MCF 10A (cell line): ENCODE measurements around the gene STARD13. TPM values are rescaled to one million over a fixed set of nuclear protein-coding genes. Genes with fewer than 3 reads are reported as not detected.

ENCODE experiments used
- BruUV-seq: library from RNA; stranded (reverse); fragments of 400-500 nt; replicated peaks from 2 replicates; lab custom pipeline; 2021; lab: Mats Ljungman, UMichigan
- CTCF ChIA-PET: fragments of 300-600 bp; sonication (Branson Sonifier 250); formaldehyde crosslinking; extraction: SDS; loops from one replicate; lab custom pipeline; 2021; ENCODE audit warnings: antibody characterized with exemption, inconsistent platforms; lab: Yijun Ruan, JAX
- POLR2A ChIA-PET: fragments of 300-600, 350-650 bp; sonication (Branson Sonifier 250); formaldehyde crosslinking; extraction: SDS; loops from one replicate; lab custom pipeline; 2020; ENCODE audit warnings: antibody characterized with exemption, inconsistent platforms; lab: Yijun Ruan, JAX
- DNase-seq: peaks from one replicate; pipeline ENCODE4 v3.0.0-alpha.2; 2018; ENCODE audit not compliant: unreplicated experiment
- H3K27ac Mint-ChIP-seq: one replicate; pipeline ENCODE4 v1.8.0; 2022; ENCODE audit warnings: mild to moderate bottlenecking, low read depth, mixed read lengths; ENCODE audit not compliant: unreplicated experiment
- H3K27me3 Mint-ChIP-seq: one replicate; pipeline ENCODE4 v1.8.0; 2022; ENCODE audit warnings: mixed read lengths; ENCODE audit not compliant: insufficient read depth, unreplicated experiment
- H3K36me3 Mint-ChIP-seq: one replicate; pipeline ENCODE4 v1.8.0; 2022; ENCODE audit warnings: mild to moderate bottlenecking, moderate library complexity, mixed read lengths; ENCODE audit not compliant: insufficient read depth, unreplicated experiment
- H3K4me1 Mint-ChIP-seq: one replicate; pipeline ENCODE4 v1.8.0; 2022; ENCODE audit warnings: mixed read lengths; ENCODE audit not compliant: insufficient read depth, unreplicated experiment
- H3K4me3 Mint-ChIP-seq: one replicate; pipeline ENCODE4 v1.8.0; 2022; ENCODE audit warnings: mild to moderate bottlenecking, moderate library complexity, mixed read lengths; ENCODE audit not compliant: unreplicated experiment
- H3K9me3 Mint-ChIP-seq: one replicate; pipeline ENCODE4 v1.8.0; 2022; ENCODE audit warnings: mixed read lengths; ENCODE audit not compliant: unreplicated experiment
- intact Hi-C: fragments of 100-400 bp; cut with micrococcal nuclease; formaldehyde crosslinking; loops from 2 replicates; pipeline ENCODE4 v1.14.1; 2022
- total RNA-seq: library from RNA; stranded (reverse); gene quantifications from 2 replicates; pipeline ENCODE4 v1.2.3, GENCODE V29; 2022
- TF ChIP-seq, protein P1 (sequence below): fragments of 200-600 bp; IDR thresholded peaks from one replicate; pipeline ENCODE4 v1.8.0; 2022; ENCODE audit warnings: antibody characterized with exemption, mild to moderate bottlenecking; ENCODE audit not compliant: unreplicated experiment

Gene STARD13
- total RNA-seq, 1 experiment from 2014 or later: 31.9 TPM

DNA sequence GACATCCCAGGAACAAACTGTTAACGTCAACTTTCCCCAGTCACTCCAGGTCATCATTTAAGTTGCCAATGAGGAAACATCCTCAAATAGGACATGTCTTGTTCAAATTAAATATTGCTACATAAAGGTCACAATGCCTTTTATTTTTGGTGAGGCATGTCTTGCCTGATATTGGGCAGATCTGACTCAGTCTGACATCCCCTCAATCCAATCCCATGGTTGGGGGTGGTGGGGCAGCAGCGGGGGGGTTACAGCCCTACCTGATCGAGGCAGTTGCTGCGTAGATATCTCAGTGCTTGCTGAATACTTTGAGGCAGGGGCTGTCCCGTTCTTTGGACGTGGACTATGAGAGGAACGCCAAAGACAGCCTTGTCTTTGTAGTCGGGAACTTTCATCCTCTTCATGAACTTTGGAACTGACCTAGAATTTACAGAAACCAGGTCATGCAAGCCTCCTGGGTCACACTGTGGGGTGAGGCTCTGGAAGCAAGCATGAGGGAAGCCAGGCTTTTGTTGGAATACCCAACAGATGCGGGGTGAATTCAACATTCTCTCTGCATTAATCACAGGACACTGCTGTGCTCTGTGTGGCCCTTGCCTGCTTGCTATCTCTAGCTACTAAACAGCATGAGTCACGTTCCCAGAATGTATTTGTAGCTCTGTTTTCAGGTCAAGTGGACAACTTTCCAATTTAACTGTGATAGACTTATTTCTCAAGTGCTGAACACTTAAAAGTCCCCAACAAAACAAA lies 159.6 kb downstream of the STARD13 start:
- intact Hi-C loops: loop anchor here (1.0 to 10.0 kb wide), 2 partner anchors 154 to 419 kb away; no protein-coding TSS in a partner anchor
- TF ChIP-seq, protein P1, sequence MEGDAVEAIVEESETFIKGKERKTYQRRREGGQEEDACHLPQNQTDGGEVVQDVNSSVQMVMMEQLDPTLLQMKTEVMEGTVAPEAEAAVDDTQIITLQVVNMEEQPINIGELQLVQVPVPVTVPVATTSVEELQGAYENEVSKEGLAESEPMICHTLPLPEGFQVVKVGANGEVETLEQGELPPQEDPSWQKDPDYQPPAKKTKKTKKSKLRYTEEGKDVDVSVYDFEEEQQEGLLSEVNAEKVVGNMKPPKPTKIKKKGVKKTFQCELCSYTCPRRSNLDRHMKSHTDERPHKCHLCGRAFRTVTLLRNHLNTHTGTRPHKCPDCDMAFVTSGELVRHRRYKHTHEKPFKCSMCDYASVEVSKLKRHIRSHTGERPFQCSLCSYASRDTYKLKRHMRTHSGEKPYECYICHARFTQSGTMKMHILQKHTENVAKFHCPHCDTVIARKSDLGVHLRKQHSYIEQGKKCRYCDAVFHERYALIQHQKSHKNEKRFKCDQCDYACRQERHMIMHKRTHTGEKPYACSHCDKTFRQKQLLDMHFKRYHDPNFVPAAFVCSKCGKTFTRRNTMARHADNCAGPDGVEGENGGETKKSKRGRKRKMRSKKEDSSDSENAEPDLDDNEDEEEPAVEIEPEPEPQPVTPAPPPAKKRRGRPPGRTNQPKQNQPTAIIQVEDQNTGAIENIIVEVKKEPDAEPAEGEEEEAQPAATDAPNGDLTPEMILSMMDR: no peak
- DNase-seq: peak; percentile 94
- H3K27me3 Mint-ChIP-seq: no peaks in the 10 kb centered on the region
- H3K27ac Mint-ChIP-seq: peak overlapping the region; percentile 79
- H3K9me3 Mint-ChIP-seq: no peaks in the 10 kb centered on the region
- ChIA-PET CTCF (interaction anchor here (0.5 to 1.7 kb wide), 5 partner anchors 11 to 627 kb away, joined by 3 to 4 read pairs (median 4); no protein-coding TSS in a partner anchor), POLR2A (interaction anchor here (0.6 to 3.4 kb wide), 21 partner anchors 8 to 466 kb away, joined by 3 to 24 read pairs (median 4); no protein-coding TSS in a partner anchor)
- peaks cover 26% of the 10 kb centered on the region for H3K4me1 Mint-ChIP-seq
- peak overlapping the region; percentile 4 for H3K4me3 Mint-ChIP-seq
- H3K36me3 Mint-ChIP-seq: peaks cover 98% of the 10 kb centered on the region
- no TSS peak for BruUV-seq

DNA sequence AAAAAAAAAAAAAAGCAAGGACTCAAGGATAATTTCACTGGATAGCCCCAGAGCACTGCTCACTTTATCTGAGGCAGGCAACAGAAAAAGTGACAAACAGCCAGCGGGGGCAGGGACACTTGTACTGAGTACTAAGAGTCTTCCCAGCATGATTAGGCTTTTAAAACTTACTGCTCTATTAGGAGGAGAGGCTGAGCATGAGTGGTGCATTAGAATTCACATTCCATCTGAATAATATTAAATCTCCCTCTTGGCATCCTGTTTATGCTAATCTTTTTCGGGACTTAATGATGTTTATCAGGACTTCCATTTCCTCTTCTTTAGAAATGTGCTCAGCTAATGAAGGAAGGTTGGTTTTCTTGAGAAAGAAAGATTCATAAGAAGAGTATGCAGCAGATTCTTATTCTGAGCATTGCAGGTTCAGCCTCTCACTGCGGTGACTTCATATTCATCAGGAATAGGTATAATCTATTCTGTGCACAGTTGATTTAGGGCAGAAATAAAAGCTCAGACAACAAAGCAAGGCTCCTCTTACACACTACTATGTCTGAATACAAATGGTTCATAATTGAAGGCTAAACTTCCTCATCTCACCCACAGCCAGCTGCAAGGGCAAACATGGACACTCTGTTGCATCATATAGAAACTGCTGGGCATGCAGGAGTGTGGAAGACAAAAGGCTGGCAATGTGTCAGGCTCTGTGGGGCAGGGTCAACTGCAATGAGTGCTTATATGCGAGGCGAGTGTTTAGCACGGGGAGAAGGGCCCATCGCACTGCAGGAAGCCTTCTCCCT lies 162.3 kb downstream of the STARD13 start:
- ChIA-PET POLR2A (interaction anchor here (0.6 kb wide), 1 partner anchor 510 kb away, joined by 3 read pairs; no protein-coding TSS in a partner anchor), CTCF (interaction anchor here (0.6 to 1.0 kb wide), 3 partner anchors 50 to 588 kb away, joined by 3 to 4 read pairs (median 3); no protein-coding TSS in a partner anchor)
- Mint-ChIP-seq H3K4me3 (no peak overlapping the region), H3K4me1 (peaks cover 48% of the 10 kb centered on the region), H3K27ac (peak overlapping the region; percentile 75), H3K9me3 (no peaks in the 10 kb centered on the region), H3K27me3 (no peaks in the 10 kb centered on the region), H3K36me3 (peaks cover 89% of the 10 kb centered on the region)
- peak; percentile 38 for DNase-seq
- TF ChIP-seq, protein P1: no peak
- intact Hi-C loops: loop anchor here (10.0 kb wide), 1 partner anchor 422 kb away; no protein-coding TSS in a partner anchor
- BruUV-seq: no TSS peak

DNA sequence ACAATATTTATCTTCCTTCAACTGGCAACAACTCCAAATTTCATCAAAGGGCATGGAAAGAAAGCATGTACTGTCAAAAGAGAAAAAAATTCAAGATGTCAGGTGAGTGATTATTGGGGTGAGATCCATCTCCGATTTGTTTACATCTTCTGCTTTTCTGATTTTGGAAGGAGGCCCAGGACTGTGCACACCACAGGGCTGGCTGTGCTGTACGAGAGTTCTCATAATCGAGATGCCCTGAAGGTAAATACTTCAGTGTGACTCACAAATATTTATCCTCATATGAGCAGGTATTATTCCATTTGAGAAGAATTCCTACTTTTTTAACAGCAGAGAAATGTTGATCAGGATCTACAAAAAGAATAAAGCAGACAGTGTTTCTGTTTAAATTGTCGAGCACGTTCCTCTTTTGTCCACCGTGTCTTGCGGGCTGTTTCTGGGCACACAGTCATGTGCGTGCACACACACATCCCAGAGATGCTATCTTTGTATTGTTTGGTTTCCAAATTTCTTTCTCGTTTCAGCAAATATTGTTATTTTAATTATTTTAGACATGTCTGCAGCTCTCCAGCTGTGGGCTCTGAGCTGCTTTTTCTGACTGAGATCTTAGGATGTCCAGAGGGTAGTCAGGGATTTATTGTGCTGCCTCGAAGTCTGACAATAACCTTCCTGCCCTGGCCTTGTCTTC lies 165.6 kb downstream of the STARD13 start:
- TF ChIP-seq, protein P1: no peak
- no peaks in the 10 kb centered on the region for H3K27me3 Mint-ChIP-seq
- peak overlapping the region; percentile 87 for H3K27ac Mint-ChIP-seq
- intact Hi-C loops: loop anchor here (10.0 kb wide), 1 partner anchor 425 kb away; no protein-coding TSS in a partner anchor
- peak; percentile 84 for DNase-seq
- POLR2A ChIA-PET: interaction anchor here (0.9 to 2.3 kb wide), 9 partner anchors 48 to 423 kb away, joined by 3 to 15 read pairs (median 4); partner anchors contain the start of gene STARD13
- no peaks in the 10 kb centered on the region for H3K9me3 Mint-ChIP-seq
- H3K4me1 Mint-ChIP-seq: peaks cover 23% of the 10 kb centered on the region
- peaks cover 91% of the 10 kb centered on the region for H3K36me3 Mint-ChIP-seq
- H3K4me3 Mint-ChIP-seq: peak overlapping the region; percentile 42
- no TSS peak for BruUV-seq
- CTCF ChIA-PET: interaction anchor here (0.6 to 1.4 kb wide), 4 partner anchors 37 to 435 kb away, joined by 3 read pairs; no protein-coding TSS in a partner anchor
